Trophoblast cell (in vitro differentiated cells and primary cell): ENCODE results near the gene CAB39.

Experiments used
- DNase-seq, 2 donors: peaks; one replicate each; pipeline ENCODE4 v3.0.0-alpha.2; 2016
- H2AFZ ChIP-seq: 2 replicates; pipeline ENCODE4 v1.6.1; 2013; ENCODE audit warnings: low read length, moderate library complexity, mild to moderate bottlenecking; ENCODE audit not compliant: insufficient read depth, poor library complexity
- H2AK5ac ChIP-seq: 2 replicates; pipeline ENCODE4 v1.6.1; 2013; ENCODE audit warnings: mild to moderate bottlenecking, low read length
- H2BK120ac ChIP-seq: 2 replicates; pipeline ENCODE4 v1.6.1; 2013; ENCODE audit warnings: low read length, mild to moderate bottlenecking, moderate library complexity; ENCODE audit not compliant: insufficient read depth, poor library complexity
- H2BK12ac ChIP-seq: 2 replicates; pipeline ENCODE4 v1.6.1; 2013; ENCODE audit warnings: mild to moderate bottlenecking, low read length, moderate library complexity
- H2BK5ac ChIP-seq: 2 replicates; pipeline ENCODE4 v1.6.1; 2013; ENCODE audit warnings: low read length, low read depth, moderate library complexity, mild to moderate bottlenecking; ENCODE audit not compliant: poor library complexity
- H3K14ac ChIP-seq: 2 replicates; pipeline ENCODE4 v1.6.1; 2013; ENCODE audit warnings: mild to moderate bottlenecking, low read length
- H3K18ac ChIP-seq: 2 replicates; pipeline ENCODE4 v1.6.1; 2013; ENCODE audit warnings: mild to moderate bottlenecking, low read length
- H3K23ac ChIP-seq: 2 replicates; pipeline ENCODE4 v1.6.1; 2013; ENCODE audit warnings: low read length
- H3K27ac ChIP-seq: 2 replicates; pipeline ENCODE4 v1.5.1; 2013; ENCODE audit warnings: low read depth, mild to moderate bottlenecking, inconsistent platforms, low read length, moderate library complexity
- H3K27me3 ChIP-seq: 2 replicates; pipeline ENCODE4 v1.6.1; 2013; ENCODE audit warnings: inconsistent platforms, mild to moderate bottlenecking, low read length, moderate library complexity; ENCODE audit not compliant: insufficient read depth
- H3K36me3 ChIP-seq, 2 experiments: 1 replicate in 1 of 2; 2 replicates in 1 of 2; pipeline ENCODE4 v1.6.1; 2013; ENCODE audit warnings: low read length in 2 of 2, mild to moderate bottlenecking in 2 of 2, moderate library complexity in 1 of 2; ENCODE audit not compliant: insufficient read depth in 2 of 2, control insufficient read depth in 1 of 2
- H3K4ac ChIP-seq: 2 replicates; pipeline ENCODE4 v1.6.1; 2013; ENCODE audit warnings: low read depth, mild to moderate bottlenecking, low read length, moderate library complexity
- H3K4me1 ChIP-seq, 2 experiments: 1 replicate in 1 of 2; 2 replicates in 1 of 2; pipeline ENCODE4 v1.6.1; 2013; ENCODE audit warnings: low read length in 2 of 2, mild to moderate bottlenecking in 2 of 2, moderate library complexity in 1 of 2; ENCODE audit not compliant: insufficient read depth in 2 of 2, control insufficient read depth in 1 of 2
- H3K4me2 ChIP-seq: 2 replicates; pipeline ENCODE4 v1.6.1; 2013; ENCODE audit warnings: inconsistent platforms, mild to moderate bottlenecking, low read length, moderate library complexity
- H3K4me3 ChIP-seq: 2 replicates; pipeline ENCODE4 v1.5.1; 2013; ENCODE audit warnings: mild to moderate bottlenecking, low read depth, low read length, inconsistent platforms
- H3K79me1 ChIP-seq: one replicate; pipeline ENCODE4 v1.6.1; 2013; ENCODE audit warnings: low read length
- H3K79me2 ChIP-seq: 2 replicates; pipeline ENCODE4 v1.6.1; 2013; ENCODE audit warnings: low read length, mild to moderate bottlenecking; ENCODE audit not compliant: control insufficient read depth, insufficient read depth, poor library complexity
- H3K9ac ChIP-seq: 2 replicates; pipeline ENCODE4 v1.6.1; 2013; ENCODE audit warnings: mild to moderate bottlenecking, low read length
- H3K9me3 ChIP-seq: 2 replicates; pipeline ENCODE4 v1.6.1; 2013; ENCODE audit warnings: low read depth, mild to moderate bottlenecking, control low read depth, inconsistent platforms, low read length; ENCODE audit not compliant: insufficient read depth
- H4K12ac ChIP-seq: 2 replicates; pipeline ENCODE4 v1.6.1; 2013; ENCODE audit warnings: low read depth, mild to moderate bottlenecking, low read length, moderate library complexity
- H4K8ac ChIP-seq: 2 replicates; pipeline ENCODE4 v1.6.1; 2013; ENCODE audit warnings: low read depth, mild to moderate bottlenecking, low read length, moderate library complexity
- H4K91ac ChIP-seq: one replicate; pipeline ENCODE4 v1.6.1; 2013; ENCODE audit warnings: low read depth, mild to moderate bottlenecking, low read length, moderate library complexity
- WGBS: extraction: QIAGEN DNeasy Blood & Tissue Kit; methylation state at CpG from one replicate; pipeline ENCODE4 v1.1.7; 2013; ENCODE audit warnings: missing lambda C conversion rate; ENCODE audit not compliant: insufficient read length, insufficient coverage; ENCODE audit errors: extremely low coverage; 5-methylcytosine and 5-hydroxymethylcytosine counted together

Gene CAB39

DNA sequence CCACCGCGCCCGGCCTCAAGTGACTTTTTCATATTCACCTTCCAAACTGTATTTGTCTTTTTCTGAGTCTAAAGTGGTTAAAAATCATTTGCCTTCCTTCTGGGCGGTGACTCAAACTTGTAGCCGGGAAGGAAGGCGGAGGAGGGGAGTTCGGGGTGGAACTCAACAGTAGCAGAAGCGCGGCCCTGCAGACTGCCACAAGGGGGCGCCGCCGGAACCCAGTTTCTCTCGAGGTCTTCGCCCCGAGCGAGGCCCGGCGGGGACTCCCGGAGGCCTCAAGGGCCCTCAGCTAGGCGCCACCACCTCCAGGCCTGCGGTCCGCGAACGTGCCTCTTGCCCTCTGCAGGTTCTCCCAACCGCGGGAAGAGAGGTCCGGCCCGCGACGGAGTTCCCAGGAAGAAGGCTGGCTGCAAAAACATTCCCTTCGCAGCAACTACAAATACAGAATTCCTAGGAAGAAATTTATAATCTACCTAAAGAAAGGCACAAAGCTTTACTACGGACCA lies 135.3 kb downstream of the CAB39 start:
- H3K4me2 ChIP-seq = peak overlapping the region; percentile 18
- no peak overlapping the region for H3K4ac ChIP-seq
- no peak overlapping the region for H3K23ac ChIP-seq
- no peak overlapping the region for H3K18ac ChIP-seq
- H3K14ac ChIP-seq = no peak overlapping the region
- no peaks in the 10 kb centered on the region for H3K4me1 ChIP-seq
- H4K91ac ChIP-seq = no peak overlapping the region
- peak; percentile 84 to 96 for DNase-seq
- no peaks in the 10 kb centered on the region for H3K79me2 ChIP-seq
- no peak overlapping the region for H3K9ac ChIP-seq
- no peak overlapping the region for H2BK5ac ChIP-seq
- peak overlapping the region; percentile 67 for H2AFZ ChIP-seq
- no peaks in the 10 kb centered on the region for H3K27me3 ChIP-seq
- H4K12ac ChIP-seq = no peak overlapping the region
- no peak overlapping the region for H2AK5ac ChIP-seq
- H2BK12ac ChIP-seq = no peak overlapping the region
- no peak overlapping the region for H4K8ac ChIP-seq
- no peak overlapping the region for H3K4me3 ChIP-seq
- no peaks in the 10 kb centered on the region for H3K36me3 ChIP-seq
- H2BK120ac ChIP-seq = no peak overlapping the region
- H3K79me1 ChIP-seq = no peaks in the 10 kb centered on the region
- no CpG with 5 or more reads among the region's 32 CpGs for WGBS
- H3K27ac ChIP-seq = no peak overlapping the region
- H3K9me3 ChIP-seq = no peaks in the 10 kb centered on the region

DNA sequence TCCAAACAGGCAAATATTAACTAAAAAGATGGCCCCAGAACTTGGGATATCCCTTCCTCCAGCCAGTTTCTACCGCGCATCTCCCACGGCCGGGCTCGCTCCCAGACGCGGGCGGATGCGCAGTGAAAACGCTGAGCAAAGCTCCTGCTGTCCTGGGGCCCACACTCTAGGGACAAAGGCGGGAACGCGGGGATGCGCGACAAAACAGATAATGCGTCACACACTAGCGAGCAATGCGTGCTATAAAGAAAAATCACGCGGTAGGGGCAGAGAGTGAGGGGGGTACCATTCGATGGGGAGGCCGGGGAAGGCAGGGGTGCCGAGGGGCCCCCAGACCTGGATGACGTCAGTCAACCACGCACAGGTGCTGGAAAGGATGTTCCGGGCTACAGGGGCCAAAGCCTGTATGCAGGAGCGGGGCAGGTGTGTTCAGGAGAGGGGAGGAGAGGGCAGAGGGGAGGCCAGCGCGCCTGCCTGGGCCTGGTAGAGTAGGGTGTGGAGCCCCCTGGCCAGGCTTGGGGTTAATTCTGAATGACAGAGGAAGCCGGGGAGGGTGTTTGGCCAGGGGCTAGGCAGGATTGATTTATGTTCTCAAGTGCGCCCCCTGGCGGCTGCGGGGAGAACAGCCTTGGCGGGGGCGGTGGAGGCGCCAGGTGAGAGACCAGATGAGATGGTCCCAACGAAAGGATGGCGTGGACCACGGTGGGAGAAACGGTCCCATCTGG lies 137.2 kb downstream of the CAB39 start:
- Histone ChIP-seq H4K8ac (no peak overlapping the region), H3K4ac (no peak overlapping the region), H3K4me2 (no peak overlapping the region), H3K4me3 (no peak overlapping the region), H3K79me1 (no peaks in the 10 kb centered on the region), H2AK5ac (no peak overlapping the region), H2BK120ac (no peak overlapping the region), H3K18ac (no peak overlapping the region), H3K14ac (no peak overlapping the region), H3K79me2 (no peaks in the 10 kb centered on the region), H3K4me1 (no peaks in the 10 kb centered on the region), H3K36me3 (no peaks in the 10 kb centered on the region), H2BK12ac (no peak overlapping the region), H3K23ac (no peak overlapping the region), H3K27me3 (no peaks in the 10 kb centered on the region), H4K12ac (no peak overlapping the region), H4K91ac (no peak overlapping the region), H3K9me3 (no peaks in the 10 kb centered on the region), H3K9ac (no peak overlapping the region), H3K27ac (no peak overlapping the region), H2AFZ (no peak overlapping the region), H2BK5ac (no peak overlapping the region)
- no CpG with 5 or more reads among the region's 40 CpGs for WGBS
- DNase-seq = peak; percentile 71 to 83

DNA sequence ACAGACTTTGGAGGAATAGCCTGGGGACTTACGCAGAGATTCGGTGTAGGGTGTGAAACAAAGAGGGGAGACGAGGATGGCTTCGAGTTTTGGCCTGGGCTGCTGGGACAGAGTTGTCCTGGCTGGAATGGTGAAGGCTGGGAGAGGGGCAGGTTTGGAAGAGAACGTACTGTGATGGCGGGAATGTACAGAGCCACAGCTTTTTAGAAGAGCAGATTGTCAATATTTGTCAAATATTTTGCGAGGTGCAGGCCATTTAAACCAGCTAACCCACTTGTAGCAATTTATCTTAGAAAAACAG lies 137.7 kb downstream of the CAB39 start:
- Histone ChIP-seq H3K14ac (no peak overlapping the region), H3K23ac (no peak overlapping the region)
- WGBS = no CpG with 5 or more reads among the region's 7 CpGs

DNA sequence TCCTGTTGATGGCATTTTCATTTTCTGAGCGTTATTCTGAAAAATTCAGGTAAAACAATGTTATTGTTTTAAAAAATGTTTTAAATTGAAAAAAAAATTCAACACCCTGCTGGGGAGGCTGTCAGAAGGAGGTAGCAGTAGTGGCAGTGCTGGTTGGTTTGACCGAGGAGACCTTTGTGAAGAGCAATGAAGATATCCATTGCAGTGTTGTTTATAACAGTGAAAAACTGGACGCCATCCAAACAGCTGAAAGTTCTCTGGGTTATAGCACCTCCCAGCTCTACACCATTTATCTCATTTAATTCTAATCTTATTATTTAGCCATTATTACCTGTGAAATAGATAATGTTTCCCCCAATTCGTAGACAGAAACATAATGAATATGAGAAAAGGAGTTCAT lies 139.5 kb downstream of the CAB39 start:
- Histone ChIP-seq H3K4me1 (no peaks in the 10 kb centered on the region), H4K12ac (no peak overlapping the region), H3K4ac (no peak overlapping the region), H2BK5ac (no peak overlapping the region), H3K4me3 (no peak overlapping the region), H3K9ac (no peak overlapping the region), H2BK120ac (no peak overlapping the region), H2BK12ac (no peak overlapping the region), H3K36me3 (no peaks in the 10 kb centered on the region), H4K91ac (no peak overlapping the region), H3K79me1 (no peaks in the 10 kb centered on the region), H3K27me3 (no peaks in the 10 kb centered on the region), H2AFZ (no peak overlapping the region), H3K27ac (no peak overlapping the region), H3K18ac (no peak overlapping the region), H3K23ac (no peak overlapping the region), H2AK5ac (no peak overlapping the region), H3K9me3 (peaks cover 2% of the 10 kb centered on the region), H3K4me2 (no peak overlapping the region), H3K14ac (no peak overlapping the region), H4K8ac (no peak overlapping the region), H3K79me2 (no peaks in the 10 kb centered on the region)
- no peak for DNase-seq
- no CpG with 5 or more reads among the region's 4 CpGs for WGBS

More for the DNA sequence above, 137.7 kb downstream of the CAB39 start:
- Histone ChIP-seq H3K27me3 (no peaks in the 10 kb centered on the region), H3K79me2 (no peaks in the 10 kb centered on the region), H3K4me1 (no peaks in the 10 kb centered on the region), H3K36me3 (no peaks in the 10 kb centered on the region), H2AFZ (no peak overlapping the region), H2BK5ac (no peak overlapping the region), H3K4me3 (no peak overlapping the region), H3K4me2 (no peak overlapping the region), H3K4ac (no peak overlapping the region), H2BK120ac (no peak overlapping the region), H3K9me3 (no peaks in the 10 kb centered on the region), H4K91ac (no peak overlapping the region), H2BK12ac (no peak overlapping the region), H4K8ac (no peak overlapping the region), H3K27ac (no peak overlapping the region), H3K18ac (no peak overlapping the region), H3K9ac (no peak overlapping the region), H4K12ac (no peak overlapping the region), H2AK5ac (no peak overlapping the region), H3K79me1 (no peaks in the 10 kb centered on the region)
- no peak for DNase-seq
